ENCODE measurements around the gene CLEC1A.

The CLEC1A gene

DNA sequence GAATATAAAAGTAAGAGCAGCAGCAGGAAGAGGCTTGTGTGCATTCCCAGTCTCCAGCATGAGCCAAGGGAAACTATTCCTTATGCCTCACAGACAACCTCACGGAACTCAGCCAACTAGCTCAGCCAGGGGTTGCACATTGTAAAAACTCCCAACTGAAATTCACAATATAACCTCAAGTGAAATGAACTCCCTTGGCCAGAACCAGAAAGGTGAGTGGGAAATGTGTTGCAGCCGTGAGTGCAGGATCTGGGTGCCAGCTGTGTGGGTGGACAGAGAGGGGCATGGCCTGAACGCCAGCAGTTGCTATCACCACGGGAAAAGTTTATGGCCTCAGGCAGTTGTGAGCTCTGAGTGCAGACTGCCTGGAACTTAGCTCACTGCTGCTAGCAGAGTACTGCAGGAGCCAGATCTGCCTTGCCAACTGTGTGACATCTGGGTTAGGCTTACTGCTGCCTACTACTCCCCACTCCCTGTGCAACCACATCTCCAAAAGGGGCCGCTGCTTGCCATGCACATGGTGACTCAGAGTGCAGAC, 2.3 kb upstream of the CLEC1A start:
- peak; percentile 53 for DNase-seq (ENCODE audit: low read depth, low spot score)

DNA sequence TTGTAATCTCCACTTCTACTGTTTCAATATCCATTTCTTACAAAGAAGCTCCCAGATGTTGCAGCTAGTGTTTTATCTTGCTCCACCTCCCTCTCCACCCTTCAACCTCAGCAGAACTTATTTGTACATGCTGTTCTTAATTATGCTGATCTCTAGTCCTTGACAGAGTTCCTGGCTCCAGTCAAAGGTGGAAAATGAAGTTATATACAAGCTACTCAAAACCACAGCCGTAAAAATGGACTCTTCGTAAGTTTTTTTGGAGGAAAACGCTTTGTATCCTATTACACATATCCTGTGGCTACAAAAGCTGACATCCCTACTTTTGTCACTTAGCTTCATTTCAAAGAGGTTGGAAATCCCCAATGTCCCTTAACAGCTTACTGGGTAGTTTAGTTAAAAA, 1.3 kb downstream of the CLEC1A start:
- DNase-seq (ENCODE audit: low read depth, low spot score) = no peak

DNA sequence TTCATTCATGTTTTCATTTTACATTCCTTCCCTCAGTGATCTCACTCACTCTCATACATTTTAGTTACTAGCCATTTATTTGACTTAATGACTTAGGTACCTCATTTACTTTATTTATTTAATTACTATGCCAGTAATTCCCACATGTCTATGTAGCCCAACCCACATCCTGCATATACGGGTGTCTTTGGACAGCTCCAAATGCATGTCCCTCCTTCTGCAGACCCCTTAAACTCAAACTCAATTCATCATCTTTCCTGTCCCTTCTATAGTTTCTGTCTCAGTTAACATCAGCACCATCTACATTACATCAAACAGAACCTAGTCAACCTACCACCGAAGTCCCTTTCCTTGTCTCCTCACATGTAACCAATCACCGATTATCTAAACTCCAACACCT, 2.8 kb downstream of the CLEC1A start:
- DNase-seq (ENCODE audit: low read depth, low spot score) = no peak

DNA sequence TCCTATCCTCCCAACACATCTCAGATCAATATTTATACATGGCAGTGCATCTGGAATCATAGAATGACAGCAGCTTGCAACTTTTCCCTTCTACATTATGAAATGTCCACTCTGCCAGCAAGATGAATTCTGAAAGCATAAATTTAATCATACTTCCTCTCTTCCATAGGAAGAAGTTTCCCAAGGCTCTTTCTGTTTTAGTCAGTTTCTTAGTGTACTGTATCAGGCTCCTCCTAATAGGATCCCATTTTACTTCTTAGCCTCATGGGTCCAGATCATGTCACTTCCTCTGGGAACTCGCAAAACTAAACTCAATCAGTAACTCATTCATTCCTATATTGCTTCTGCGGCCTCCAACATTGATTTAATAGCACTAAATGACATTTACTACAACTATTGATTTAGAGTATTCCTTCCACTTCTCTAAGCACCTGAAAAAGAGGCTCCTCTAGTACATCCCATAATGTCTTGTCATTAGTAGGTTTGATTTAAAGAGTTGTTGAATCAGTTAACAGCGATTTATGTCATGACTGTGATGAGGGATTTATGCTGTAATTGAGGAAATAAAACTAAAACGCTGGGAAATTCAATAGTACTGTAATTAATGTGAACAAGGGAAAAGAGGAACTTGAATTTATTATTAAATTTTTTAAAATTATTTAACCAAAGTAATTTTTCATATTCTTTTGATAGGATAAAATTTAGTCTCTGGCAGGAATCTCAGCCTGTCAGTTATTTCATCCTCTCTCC, 4.0 kb downstream of the CLEC1A start:
- DNase-seq (ENCODE audit: low read depth, low spot score) = no peak

GRCh38 chr12:10088955-10089900, 9.6 kb downstream of the CLEC1A start:
- DNase-seq (ENCODE audit: low read depth, low spot score) = no peak

- DNase-seq (ENCODE audit: low read depth, low spot score) = no peak
Observed at GRCh38 chr12:10088031-10088430, 10.8 kb downstream of the CLEC1A start.

- DNase-seq (ENCODE audit: low read depth, low spot score) = no peak
Observed at GRCh38 chr12:10086387-10086786, 12.4 kb downstream of the CLEC1A start.

- no peak for DNase-seq (ENCODE audit: low read depth, low spot score)
Observed at GRCh38 chr12:10084733-10085132, 14.1 kb downstream of the CLEC1A start.

DNA sequence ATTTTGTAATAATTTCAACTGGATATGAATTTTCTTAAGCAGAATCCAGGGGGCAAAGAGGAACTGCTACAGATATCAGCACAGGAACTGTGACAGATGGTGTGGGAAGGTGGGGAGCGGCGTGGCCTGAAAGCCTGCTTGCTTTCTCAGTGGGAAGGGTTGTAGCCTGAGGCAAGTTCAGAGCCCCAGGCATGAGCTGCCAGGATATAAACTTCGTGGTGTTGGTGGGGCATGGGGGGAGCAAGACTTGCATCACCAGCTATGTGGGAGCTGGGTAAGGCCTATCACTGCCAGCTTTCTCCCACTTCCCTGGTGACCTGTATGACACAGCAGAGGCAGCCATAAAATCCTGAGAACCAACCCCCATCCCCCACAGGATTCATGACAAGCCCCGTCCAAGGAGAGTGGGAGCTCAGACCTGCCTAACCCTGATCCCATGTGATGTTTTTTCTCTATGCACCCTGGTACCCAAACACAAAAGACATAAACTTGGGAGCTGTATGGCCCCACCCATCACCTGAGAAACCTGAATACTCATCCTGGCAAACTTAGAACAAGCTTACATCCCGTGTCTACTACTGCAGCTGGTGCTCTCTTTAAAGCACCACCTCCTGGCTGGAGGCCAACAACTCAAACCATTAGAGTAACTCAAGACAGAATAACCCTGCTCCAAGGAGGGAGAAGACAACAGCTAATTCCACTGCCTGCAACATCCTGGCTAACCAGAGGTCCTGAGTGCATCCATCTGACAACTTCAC, 16.5 kb downstream of the CLEC1A start:
- DNase-seq (ENCODE audit: low read depth, low spot score) = no peak

DNA sequence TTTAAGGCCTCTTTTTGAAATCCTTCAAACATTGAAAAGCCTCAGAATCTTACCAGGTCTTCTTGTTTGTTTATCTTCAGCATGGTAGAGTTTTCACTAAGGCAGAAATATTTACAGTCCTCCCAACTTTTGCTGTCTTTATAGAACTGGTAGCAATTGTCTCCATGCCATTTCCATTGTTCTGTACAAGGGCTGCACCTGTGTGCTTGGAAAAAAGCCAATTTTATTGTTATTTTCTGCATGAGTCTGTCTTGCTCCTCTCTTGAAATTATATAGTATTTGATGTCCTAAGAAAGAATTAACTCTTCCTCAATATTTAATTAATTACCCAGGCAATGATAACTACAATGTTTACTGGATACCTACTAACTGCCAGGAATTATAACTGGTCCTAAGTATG, 23.3 kb downstream of the CLEC1A start:
- DNase-seq (ENCODE audit: low read depth, low spot score) = no peak

GRCh38 chr12:10073261-10073660, 25.5 kb downstream of the CLEC1A start:
- DNase-seq (ENCODE audit: low read depth, low spot score) = no peak

- DNase-seq (ENCODE audit: low read depth, low spot score) = no peak
Observed at GRCh38 chr12:10072131-10072530, 26.7 kb downstream of the CLEC1A start.

- no peak for DNase-seq (ENCODE audit: low read depth, low spot score)
Observed at GRCh38 chr12:10070380-10070779, 28.4 kb downstream of the CLEC1A start.

GRCh38 chr12:10069976-10070375, 28.8 kb downstream of the CLEC1A start:
- no peak for DNase-seq (ENCODE audit: low read depth, low spot score)

- DNase-seq (ENCODE audit: low read depth, low spot score) = peak; percentile 18
Observed at GRCh38 chr12:10069099-10069498, 29.7 kb downstream of the CLEC1A start.

- no peak for DNase-seq (ENCODE audit: low read depth, low spot score)
Observed at GRCh38 chr12:10068644-10069043, 30.1 kb downstream of the CLEC1A start.

GRCh38 chr12:10067942-10068341, 30.8 kb downstream of the CLEC1A start:
- no peak for DNase-seq (ENCODE audit: low read depth, low spot score)

DNA sequence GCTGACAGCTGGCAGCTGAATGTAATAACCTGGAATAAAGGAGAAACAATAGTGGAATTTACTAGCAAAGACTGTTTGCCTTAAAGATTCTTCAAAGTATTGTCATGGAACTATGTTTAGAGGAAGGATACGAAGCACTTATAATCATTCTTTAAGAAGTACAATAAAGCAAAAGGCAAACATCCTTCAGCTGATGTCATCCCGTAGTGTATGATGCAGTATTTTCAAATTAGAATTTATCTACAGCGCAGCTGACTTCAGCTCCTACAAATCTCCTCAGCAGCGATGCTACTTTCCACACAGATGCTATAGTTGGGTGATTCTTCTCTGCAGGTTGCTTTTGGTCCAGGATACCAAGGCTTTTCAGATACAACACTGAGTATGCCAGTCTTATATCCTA, 31.5 kb downstream of the CLEC1A start:
- no peak for DNase-seq (ENCODE audit: low read depth, low spot score)

GRCh38 chr12:10065241-10065640, 33.5 kb downstream of the CLEC1A start:
- DNase-seq (ENCODE audit: low read depth, low spot score) = no peak

- DNase-seq (ENCODE audit: low read depth, low spot score) = no peak
Observed at GRCh38 chr12:10058387-10058786, 40.4 kb downstream of the CLEC1A start.

DNA sequence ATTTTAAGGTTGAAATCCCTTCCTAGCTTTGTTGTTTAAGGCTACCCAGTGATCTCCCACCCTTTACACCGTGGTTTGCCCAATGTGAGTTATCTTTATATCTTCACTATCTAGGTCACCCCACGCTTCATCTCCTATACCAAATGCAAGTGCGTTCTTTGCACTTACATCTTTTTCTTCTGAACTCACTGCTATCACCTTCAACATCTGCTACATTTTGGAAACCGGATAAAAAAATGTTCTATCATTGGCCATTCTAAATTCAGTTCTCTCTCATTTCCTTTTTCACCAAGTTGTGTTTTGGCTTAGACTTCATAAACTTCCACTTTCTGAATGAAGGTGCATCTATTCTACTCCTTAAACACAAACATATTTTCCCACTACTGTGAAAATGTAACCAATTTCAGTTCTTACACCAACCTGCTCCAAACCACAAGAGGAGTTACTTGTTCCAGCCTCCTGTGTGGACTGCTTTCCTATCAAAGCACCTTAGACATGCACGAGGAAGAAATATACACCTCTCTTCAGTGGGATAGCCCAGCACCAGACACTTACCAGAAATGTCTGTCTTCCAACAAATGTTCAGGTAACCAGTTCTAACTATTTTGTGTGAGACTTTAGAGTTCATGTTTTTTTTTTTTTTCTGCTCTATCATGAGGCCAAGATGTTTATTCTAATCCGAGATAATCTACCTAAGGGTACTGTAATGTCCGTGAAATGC, 46.4 kb downstream of the CLEC1A start:
- DNase-seq (ENCODE audit: low read depth, low spot score) = no peak
